ENCODE results near the gene GNAT1.

The GNAT1 gene

GRCh38 chr3:50155891-50156290 is 35.5 kb upstream of the GNAT1 start:
- TF ChIP-seq CTCF (IDR thresholded peaks at IDR 0.05; ENCODE audit: low read depth, low read length) = no peak
- H3K4me3 ChIP-seq (ENCODE audit: low read depth, low read length) = peak overlapping the region; percentile 45
- in situ Hi-C loops (cut with HindIII; ENCODE audit: low sequenced_read_pairs) = no loop called here
- DNase-seq (ENCODE audit: low read depth, low spot score) = no peak

- in situ Hi-C loops (cut with HindIII; ENCODE audit: low sequenced_read_pairs) = no loop called here
- DNase-seq (ENCODE audit: low read depth, low spot score) = no peak
- TF ChIP-seq CTCF (IDR thresholded peaks at IDR 0.05; ENCODE audit: low read depth, low read length) = no peak
- peak overlapping the region; percentile 45 for H3K4me3 ChIP-seq (ENCODE audit: low read depth, low read length)
These were observed 34.6 kb upstream of the GNAT1 start for GRCh38 chr3:50156549-50157493.

- in situ Hi-C loops (cut with HindIII; ENCODE audit: low sequenced_read_pairs) = no loop called here
- TF ChIP-seq CTCF (IDR thresholded peaks at IDR 0.05; ENCODE audit: low read depth, low read length) = no peak
- no peak for DNase-seq (ENCODE audit: low read depth, low spot score)
- no peak overlapping the region for H3K4me3 ChIP-seq (ENCODE audit: low read depth, low read length)
These were observed 33.4 kb upstream of the GNAT1 start for GRCh38 chr3:50157827-50158529.

GRCh38 chr3:50158530-50159146 is 32.8 kb upstream of the GNAT1 start:
- no peak overlapping the region for H3K4me3 ChIP-seq (ENCODE audit: low read depth, low read length)

GRCh38 chr3:50160561-50160983 is 30.8 kb upstream of the GNAT1 start:
- H3K4me3 ChIP-seq (ENCODE audit: low read depth, low read length) = no peak overlapping the region
- no peak for TF ChIP-seq CTCF (IDR thresholded peaks at IDR 0.05; ENCODE audit: low read depth, low read length)
- in situ Hi-C loops (cut with HindIII; ENCODE audit: low sequenced_read_pairs) = no loop called here
- DNase-seq (ENCODE audit: low read depth, low spot score) = no peak

More at GRCh38 chr3:50158530-50159146, 32.8 kb upstream of the GNAT1 start:
- no peak for DNase-seq (ENCODE audit: low read depth, low spot score)
- peak; percentile 8 for TF ChIP-seq CTCF (IDR thresholded peaks at IDR 0.05; ENCODE audit: low read depth, low read length)
- in situ Hi-C loops (cut with HindIII; ENCODE audit: low sequenced_read_pairs) = no loop called here

- no peak overlapping the region for H3K4me3 ChIP-seq (ENCODE audit: low read depth, low read length)
- in situ Hi-C loops (cut with HindIII; ENCODE audit: low sequenced_read_pairs) = no loop called here
- no peak for TF ChIP-seq CTCF (IDR thresholded peaks at IDR 0.05; ENCODE audit: low read depth, low read length)
- no peak for DNase-seq (ENCODE audit: low read depth, low spot score)
These were observed 30.1 kb upstream of the GNAT1 start for GRCh38 chr3:50161320-50161719.

All from astrocyte of the spinal cord (primary cell).